Measurements from ENCODE around the gene CNNM2.

Gene CNNM2

GRCh38 chr10:103013416-103013815 lies 95.3 kb downstream of the CNNM2 start:
- H3K27ac ChIP-seq (ENCODE audit: low read depth in 2 of 2, low read length in 2 of 2) = no peak overlapping the region
- no peaks in the 10 kb centered on the region for H3K4me1 ChIP-seq (ENCODE audit: control insufficient read depth in 2 of 2, insufficient read depth in 2 of 2, low read length in 2 of 2)

GRCh38 chr10:103019425-103019824 lies 101.3 kb downstream of the CNNM2 start:
- Histone ChIP-seq H3K36me3 (ENCODE audit: control insufficient read depth in 2 of 2, insufficient read depth in 2 of 2, low read length in 2 of 2) (no peaks in the 10 kb centered on the region), H3K9ac (ENCODE audit: low read depth in 1 of 2, low read length in 2 of 2) (no peak overlapping the region), H3K4me3 (ENCODE audit: low read length in 2 of 2) (no peak overlapping the region), H3K27ac (ENCODE audit: low read depth in 2 of 2, low read length in 2 of 2) (no peak overlapping the region), H3K9me3 (ENCODE audit: control insufficient read depth in 2 of 2, low read length in 2 of 2) (no peaks in the 10 kb centered on the region), H3K27me3 (ENCODE audit: control insufficient read depth in 2 of 2, insufficient read depth in 2 of 2, low read length in 2 of 2) (no peaks in the 10 kb centered on the region), H3K4me1 (ENCODE audit: control insufficient read depth in 2 of 2, insufficient read depth in 2 of 2, low read length in 2 of 2) (no peaks in the 10 kb centered on the region)

More at GRCh38 chr10:103013416-103013815, 95.3 kb downstream of the CNNM2 start:
- Histone ChIP-seq H3K27me3 (ENCODE audit: control insufficient read depth in 2 of 2, insufficient read depth in 2 of 2, low read length in 2 of 2) (no peaks in the 10 kb centered on the region), H3K9me3 (ENCODE audit: control insufficient read depth in 2 of 2, low read length in 2 of 2) (no peaks in the 10 kb centered on the region), H3K9ac (ENCODE audit: low read depth in 1 of 2, low read length in 2 of 2) (no peak overlapping the region), H3K4me3 (ENCODE audit: low read length in 2 of 2) (no peak overlapping the region), H3K36me3 (ENCODE audit: control insufficient read depth in 2 of 2, insufficient read depth in 2 of 2, low read length in 2 of 2) (no peaks in the 10 kb centered on the region)

GRCh38 chr10:103021150-103021899 lies 103.2 kb downstream of the CNNM2 start:
- Histone ChIP-seq H3K36me3 (ENCODE audit: control insufficient read depth in 2 of 2, insufficient read depth in 2 of 2, low read length in 2 of 2) (no peaks in the 10 kb centered on the region), H3K9me3 (ENCODE audit: control insufficient read depth in 2 of 2, low read length in 2 of 2) (no peaks in the 10 kb centered on the region), H3K9ac (ENCODE audit: low read depth in 1 of 2, low read length in 2 of 2) (no peak overlapping the region), H3K4me3 (ENCODE audit: low read length in 2 of 2) (no peak overlapping the region), H3K4me1 (ENCODE audit: control insufficient read depth in 2 of 2, insufficient read depth in 2 of 2, low read length in 2 of 2) (no peaks in the 10 kb centered on the region), H3K27me3 (ENCODE audit: control insufficient read depth in 2 of 2, insufficient read depth in 2 of 2, low read length in 2 of 2) (no peaks in the 10 kb centered on the region), H3K27ac (ENCODE audit: low read depth in 2 of 2, low read length in 2 of 2) (no peak overlapping the region)

GRCh38 chr10:103021900-103022293 lies 103.8 kb downstream of the CNNM2 start:
- H3K36me3 ChIP-seq (ENCODE audit: control insufficient read depth in 2 of 2, insufficient read depth in 2 of 2, low read length in 2 of 2) = no peaks in the 10 kb centered on the region
- H3K27ac ChIP-seq (ENCODE audit: low read depth in 2 of 2, low read length in 2 of 2) = no peak overlapping the region
- no peaks in the 10 kb centered on the region for H3K4me1 ChIP-seq (ENCODE audit: control insufficient read depth in 2 of 2, insufficient read depth in 2 of 2, low read length in 2 of 2)
- H3K9me3 ChIP-seq (ENCODE audit: control insufficient read depth in 2 of 2, low read length in 2 of 2) = no peaks in the 10 kb centered on the region
- no peak overlapping the region for H3K4me3 ChIP-seq (ENCODE audit: low read length in 2 of 2)
- H3K9ac ChIP-seq (ENCODE audit: low read depth in 1 of 2, low read length in 2 of 2) = no peak overlapping the region
- H3K27me3 ChIP-seq (ENCODE audit: control insufficient read depth in 2 of 2, insufficient read depth in 2 of 2, low read length in 2 of 2) = no peaks in the 10 kb centered on the region

GRCh38 chr10:103025696-103026095 lies 107.6 kb downstream of the CNNM2 start:
- Histone ChIP-seq H3K36me3 (ENCODE audit: control insufficient read depth in 2 of 2, insufficient read depth in 2 of 2, low read length in 2 of 2) (no peaks in the 10 kb centered on the region), H3K4me3 (ENCODE audit: low read length in 2 of 2) (no peak overlapping the region), H3K9ac (ENCODE audit: low read depth in 1 of 2, low read length in 2 of 2) (no peak overlapping the region), H3K4me1 (ENCODE audit: control insufficient read depth in 2 of 2, insufficient read depth in 2 of 2, low read length in 2 of 2) (no peaks in the 10 kb centered on the region), H3K9me3 (ENCODE audit: control insufficient read depth in 2 of 2, low read length in 2 of 2) (no peaks in the 10 kb centered on the region), H3K27ac (ENCODE audit: low read depth in 2 of 2, low read length in 2 of 2) (no peak overlapping the region), H3K27me3 (ENCODE audit: control insufficient read depth in 2 of 2, insufficient read depth in 2 of 2, low read length in 2 of 2) (no peaks in the 10 kb centered on the region)

- Histone ChIP-seq H3K9ac (ENCODE audit: low read depth in 1 of 2, low read length in 2 of 2) (no peak overlapping the region), H3K4me3 (ENCODE audit: low read length in 2 of 2) (no peak overlapping the region), H3K27ac (ENCODE audit: low read depth in 2 of 2, low read length in 2 of 2) (no peak overlapping the region), H3K4me1 (ENCODE audit: control insufficient read depth in 2 of 2, insufficient read depth in 2 of 2, low read length in 2 of 2) (peaks cover 0 to 4% of the 10 kb centered on the region in 2 donors), H3K9me3 (ENCODE audit: control insufficient read depth in 2 of 2, low read length in 2 of 2) (no peaks in the 10 kb centered on the region), H3K36me3 (ENCODE audit: control insufficient read depth in 2 of 2, insufficient read depth in 2 of 2, low read length in 2 of 2) (no peaks in the 10 kb centered on the region), H3K27me3 (ENCODE audit: control insufficient read depth in 2 of 2, insufficient read depth in 2 of 2, low read length in 2 of 2) (no peaks in the 10 kb centered on the region)
Observed at GRCh38 chr10:103038570-103038969, 120.5 kb downstream of the CNNM2 start.

- Histone ChIP-seq H3K4me1 (ENCODE audit: control insufficient read depth in 2 of 2, insufficient read depth in 2 of 2, low read length in 2 of 2) (peaks cover 0 to 4% of the 10 kb centered on the region in 2 donors), H3K9ac (ENCODE audit: low read depth in 1 of 2, low read length in 2 of 2) (no peak overlapping the region), H3K27me3 (ENCODE audit: control insufficient read depth in 2 of 2, insufficient read depth in 2 of 2, low read length in 2 of 2) (no peaks in the 10 kb centered on the region), H3K4me3 (ENCODE audit: low read length in 2 of 2) (no peak overlapping the region), H3K36me3 (ENCODE audit: control insufficient read depth in 2 of 2, insufficient read depth in 2 of 2, low read length in 2 of 2) (no peaks in the 10 kb centered on the region), H3K9me3 (ENCODE audit: control insufficient read depth in 2 of 2, low read length in 2 of 2) (no peaks in the 10 kb centered on the region), H3K27ac (ENCODE audit: low read depth in 2 of 2, low read length in 2 of 2) (no peak overlapping the region)
Observed at GRCh38 chr10:103040418-103040817, 122.3 kb downstream of the CNNM2 start.

GRCh38 chr10:103041391-103041790 lies 123.3 kb downstream of the CNNM2 start:
- Histone ChIP-seq H3K9ac (ENCODE audit: low read depth in 1 of 2, low read length in 2 of 2) (no peak overlapping the region), H3K9me3 (ENCODE audit: control insufficient read depth in 2 of 2, low read length in 2 of 2) (no peaks in the 10 kb centered on the region), H3K4me1 (ENCODE audit: control insufficient read depth in 2 of 2, insufficient read depth in 2 of 2, low read length in 2 of 2) (peaks cover 0 to 4% of the 10 kb centered on the region in 2 donors), H3K36me3 (ENCODE audit: control insufficient read depth in 2 of 2, insufficient read depth in 2 of 2, low read length in 2 of 2) (no peaks in the 10 kb centered on the region), H3K27me3 (ENCODE audit: control insufficient read depth in 2 of 2, insufficient read depth in 2 of 2, low read length in 2 of 2) (no peaks in the 10 kb centered on the region), H3K27ac (ENCODE audit: low read depth in 2 of 2, low read length in 2 of 2) (no peak overlapping the region), H3K4me3 (ENCODE audit: low read length in 2 of 2) (no peak overlapping the region)

- H3K9me3 ChIP-seq (ENCODE audit: control insufficient read depth in 2 of 2, low read length in 2 of 2) = no peaks in the 10 kb centered on the region
- H3K4me1 ChIP-seq (ENCODE audit: control insufficient read depth in 2 of 2, insufficient read depth in 2 of 2, low read length in 2 of 2) = peaks cover 0 to 4% of the 10 kb centered on the region in 2 donors
- no peak overlapping the region for H3K27ac ChIP-seq (ENCODE audit: low read depth in 2 of 2, low read length in 2 of 2)
- no peaks in the 10 kb centered on the region for H3K27me3 ChIP-seq (ENCODE audit: control insufficient read depth in 2 of 2, insufficient read depth in 2 of 2, low read length in 2 of 2)
- no peaks in the 10 kb centered on the region for H3K36me3 ChIP-seq (ENCODE audit: control insufficient read depth in 2 of 2, insufficient read depth in 2 of 2, low read length in 2 of 2)
- H3K9ac ChIP-seq (ENCODE audit: low read depth in 1 of 2, low read length in 2 of 2) = no peak overlapping the region
- no peak overlapping the region for H3K4me3 ChIP-seq (ENCODE audit: low read length in 2 of 2)
Observed at GRCh38 chr10:103042129-103042528, 124.0 kb downstream of the CNNM2 start.

- Histone ChIP-seq H3K4me1 (ENCODE audit: control insufficient read depth in 2 of 2, insufficient read depth in 2 of 2, low read length in 2 of 2) (peaks cover 0 to 4% of the 10 kb centered on the region in 2 donors), H3K4me3 (ENCODE audit: low read length in 2 of 2) (no peak overlapping the region), H3K27ac (ENCODE audit: low read depth in 2 of 2, low read length in 2 of 2) (no peak overlapping the region), H3K36me3 (ENCODE audit: control insufficient read depth in 2 of 2, insufficient read depth in 2 of 2, low read length in 2 of 2) (no peaks in the 10 kb centered on the region), H3K27me3 (ENCODE audit: control insufficient read depth in 2 of 2, insufficient read depth in 2 of 2, low read length in 2 of 2) (no peaks in the 10 kb centered on the region), H3K9me3 (ENCODE audit: control insufficient read depth in 2 of 2, low read length in 2 of 2) (no peaks in the 10 kb centered on the region), H3K9ac (ENCODE audit: low read depth in 1 of 2, low read length in 2 of 2) (no peak overlapping the region)
Observed at GRCh38 chr10:103042908-103043307, 124.8 kb downstream of the CNNM2 start.

Measured in mucosa of rectum (tissue), 2 donors.